HL-60 (cell line): ENCODE data around the gene STARD9.

Experiments used
- DNase-seq, 2 experiments: peaks; one replicate each; pipeline ENCODE4 v3.0.0-alpha.2; 2010 to 2020; ENCODE audit warnings: low read depth in 1 of 2, low spot score in 1 of 2
- H3K27ac ChIP-seq: fragments of 250-450 bp; sonication (Bioruptor Pico); replicated peaks from 2 replicates; pipeline ENCODE4 v1.5.1; 2020; ENCODE audit warnings: mild to moderate bottlenecking, moderate library complexity
- H3K27me3 ChIP-seq: fragments of 250-450 bp; sonication (Bioruptor Pico); 2 replicates; pipeline ENCODE4 v1.5.1; 2021; ENCODE audit warnings: mild to moderate bottlenecking, moderate library complexity; ENCODE audit not compliant: insufficient read depth, poor library complexity, severe bottlenecking
- H3K4me3 ChIP-seq: replicated peaks from 2 replicates; pipeline ENCODE4 v1.5.1; 2011; ENCODE audit warnings: mild to moderate bottlenecking, control low read depth, low read length; ENCODE audit not compliant: insufficient read depth
- GABPA ChIP-seq: IDR thresholded peaks from 2 replicates; pipeline ENCODE4 v1.6.1; 2012; ENCODE audit warnings: low read depth
- POLR2AphosphoS5 ChIP-seq: IDR thresholded peaks from 2 replicates; pipeline ENCODE4 v1.6.1; 2012; ENCODE audit warnings: low read depth
- REST ChIP-seq: IDR thresholded peaks from 2 replicates; pipeline ENCODE4 v1.6.1; 2012; ENCODE audit warnings: low read depth; ENCODE audit not compliant: insufficient replicate concordance
- SPI1 ChIP-seq: IDR thresholded peaks from 2 replicates; pipeline ENCODE4 v1.6.1; 2012; ENCODE audit warnings: low read depth, mild to moderate bottlenecking, borderline replicate concordance
- TF ChIP-seq, protein P1 (sequence below): IDR thresholded peaks from one replicate; pipeline ENCODE4 v1.5.1; 2011; ENCODE audit warnings: low read length, control low read depth, inconsistent platforms; ENCODE audit not compliant: insufficient read depth

STARD9 gene

DNA sequence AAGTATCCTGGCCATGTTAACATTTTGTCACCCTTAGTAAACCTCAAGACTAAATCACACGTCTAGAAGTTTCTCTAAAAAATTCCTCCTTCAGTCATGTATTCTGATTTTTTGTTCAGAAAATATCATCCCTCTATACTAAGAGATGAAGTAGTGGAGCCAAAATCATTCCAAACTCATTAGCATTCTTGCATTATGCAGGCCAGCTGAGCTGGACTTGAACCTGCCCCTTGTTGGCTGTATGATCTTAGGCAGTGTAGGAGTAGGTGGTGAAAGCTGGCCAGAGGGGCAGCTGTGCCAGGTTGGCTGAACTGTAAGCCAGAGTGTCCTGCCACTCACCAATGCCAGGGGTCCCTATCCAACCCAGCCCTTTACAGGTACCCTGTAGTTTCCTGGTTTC, 92.4 kb downstream of the STARD9 start:
- no peak for TF ChIP-seq GABPA
- TF ChIP-seq REST = no peak
- TF ChIP-seq, protein P1, sequence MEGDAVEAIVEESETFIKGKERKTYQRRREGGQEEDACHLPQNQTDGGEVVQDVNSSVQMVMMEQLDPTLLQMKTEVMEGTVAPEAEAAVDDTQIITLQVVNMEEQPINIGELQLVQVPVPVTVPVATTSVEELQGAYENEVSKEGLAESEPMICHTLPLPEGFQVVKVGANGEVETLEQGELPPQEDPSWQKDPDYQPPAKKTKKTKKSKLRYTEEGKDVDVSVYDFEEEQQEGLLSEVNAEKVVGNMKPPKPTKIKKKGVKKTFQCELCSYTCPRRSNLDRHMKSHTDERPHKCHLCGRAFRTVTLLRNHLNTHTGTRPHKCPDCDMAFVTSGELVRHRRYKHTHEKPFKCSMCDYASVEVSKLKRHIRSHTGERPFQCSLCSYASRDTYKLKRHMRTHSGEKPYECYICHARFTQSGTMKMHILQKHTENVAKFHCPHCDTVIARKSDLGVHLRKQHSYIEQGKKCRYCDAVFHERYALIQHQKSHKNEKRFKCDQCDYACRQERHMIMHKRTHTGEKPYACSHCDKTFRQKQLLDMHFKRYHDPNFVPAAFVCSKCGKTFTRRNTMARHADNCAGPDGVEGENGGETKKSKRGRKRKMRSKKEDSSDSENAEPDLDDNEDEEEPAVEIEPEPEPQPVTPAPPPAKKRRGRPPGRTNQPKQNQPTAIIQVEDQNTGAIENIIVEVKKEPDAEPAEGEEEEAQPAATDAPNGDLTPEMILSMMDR = no peak
- no peak for TF ChIP-seq POLR2AphosphoS5
- no peak for TF ChIP-seq SPI1
- Histone ChIP-seq H3K27me3 (no peaks in the 10 kb centered on the region), H3K4me3 (no peak overlapping the region), H3K27ac (no peak overlapping the region)
- no peak for DNase-seq

- TF ChIP-seq GABPA = no peak
- no peak for TF ChIP-seq REST
- TF ChIP-seq, protein P1 = no peak
- TF ChIP-seq SPI1 = no peak
- no peak for TF ChIP-seq POLR2AphosphoS5
These were observed 95.0 kb downstream of the STARD9 start for GRCh38 chr15:42670451-42670850.

DNA sequence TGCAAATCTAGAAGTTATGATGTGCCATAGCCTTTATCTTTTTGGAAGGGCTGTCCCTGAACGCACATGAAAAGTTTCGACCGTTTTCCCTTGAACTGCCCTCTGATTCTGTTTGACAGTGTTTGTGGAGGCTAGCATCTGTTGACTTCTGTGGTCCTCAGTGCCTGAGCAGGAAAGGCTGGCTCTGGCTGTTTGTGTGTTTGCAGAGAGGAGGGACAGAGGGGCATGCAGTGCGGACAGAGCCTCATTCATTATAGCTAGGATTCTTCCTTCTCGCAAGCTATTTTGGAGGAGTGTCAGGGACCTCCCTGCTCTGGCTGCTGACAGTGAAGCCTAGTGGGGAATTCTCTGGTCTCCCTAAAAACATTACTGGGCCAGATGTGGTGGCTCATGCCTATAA, 97.0 kb downstream of the STARD9 start:
- H3K27ac ChIP-seq = no peak overlapping the region
- no peak overlapping the region for H3K4me3 ChIP-seq
- TF ChIP-seq POLR2AphosphoS5 (no peak), REST (no peak)
- no peaks in the 10 kb centered on the region for H3K27me3 ChIP-seq
- no peak for DNase-seq

More at GRCh38 chr15:42670451-42670850, 95.0 kb downstream of the STARD9 start:
- Histone ChIP-seq H3K27me3 (no peaks in the 10 kb centered on the region), H3K27ac (no peak overlapping the region), H3K4me3 (no peak overlapping the region)
- DNase-seq = no peak

- no peak for DNase-seq
- no peak for TF ChIP-seq REST
- no peak for TF ChIP-seq POLR2AphosphoS5
- TF ChIP-seq GABPA = no peak
- TF ChIP-seq SPI1 = no peak
- TF ChIP-seq, protein P1 = no peak
- Histone ChIP-seq H3K27ac (no peak overlapping the region), H3K27me3 (no peaks in the 10 kb centered on the region), H3K4me3 (no peak overlapping the region)
These were observed 99.1 kb downstream of the STARD9 start for GRCh38 chr15:42674472-42674871.
